Common myeloid progenitor, CD34-positive (primary cell): Measurements from ENCODE around the gene C1orf115.

Source experiments
- CTCF ChIA-PET: fragments of 350-600 bp; sonication (Branson Sonifier 250); formaldehyde crosslinking; loops from one replicate; lab custom pipeline; 2021; ENCODE audit warnings: antibody characterized with exemption; lab: Charles Lee
- POLR2A ChIA-PET: fragments of 350-600 bp; sonication (Branson Sonifier 250); formaldehyde crosslinking; loops from one replicate; lab custom pipeline; 2021; ENCODE audit warnings: antibody characterized with exemption; lab: Charles Lee
- DNase-seq, 3 donors: peaks; one replicate each; pipeline versions ENCODE4 v3.0.0 to v3.0.0-alpha.2; 2013
- H3K27ac ChIP-seq, 2 experiments: 1 replicate in 1 of 2; 2 replicates in 1 of 2; pipeline ENCODE4 v1.7.0; 2013; ENCODE audit warnings: inconsistent platforms in 2 of 2, low read length in 2 of 2, mild to moderate bottlenecking in 2 of 2, low read depth in 1 of 2, moderate library complexity in 1 of 2; ENCODE audit not compliant: severe bottlenecking in 2 of 2, insufficient read depth in 1 of 2, poor library complexity in 1 of 2
- H3K27me3 ChIP-seq, 5 experiments: replicated peaks in 2 of 5; 1 replicate in 3 of 5; 2 replicates in 2 of 5; pipeline versions ENCODE4 v1.6.1 to v1.7.0; 2013; ENCODE audit warnings: low read length in 4 of 5, mild to moderate bottlenecking in 2 of 5, moderate library complexity in 2 of 5, inconsistent platforms in 1 of 5; ENCODE audit not compliant: insufficient read depth in 5 of 5, control insufficient read depth in 4 of 5
- H3K36me3 ChIP-seq, 4 experiments: 1 replicate in 2 of 4; 2 replicates in 2 of 4; pipeline versions ENCODE4 v1.6.1 to v1.7.0; 2013; ENCODE audit warnings: low read length in 3 of 4, control low read depth in 1 of 4, mild to moderate bottlenecking in 1 of 4; ENCODE audit not compliant: control insufficient read depth in 4 of 4, insufficient read depth in 4 of 4
- H3K4me1 ChIP-seq, 4 experiments: 1 replicate in 3 of 4; 2 replicates in 1 of 4; pipeline versions ENCODE4 v1.6.1 to v1.7.1; 2013; ENCODE audit warnings: low read length in 3 of 4, mild to moderate bottlenecking in 3 of 4, control low read depth in 1 of 4, inconsistent platforms in 1 of 4, moderate library complexity in 1 of 4; ENCODE audit not compliant: control insufficient read depth in 4 of 4, insufficient read depth in 4 of 4; ENCODE audit errors: control extremely low read depth in 1 of 4
- H3K4me3 ChIP-seq, 7 experiments: 1 replicate in 4 of 7; 2 replicates in 3 of 7; pipeline versions ENCODE4 v1.5.1 to v1.7.0; 2013; ENCODE audit warnings: mild to moderate bottlenecking in 7 of 7, low read length in 6 of 7, moderate library complexity in 6 of 7, inconsistent platforms in 2 of 7, low read depth in 2 of 7, control low read depth in 1 of 7; ENCODE audit not compliant: insufficient read depth in 4 of 7, control insufficient read depth in 1 of 7; ENCODE audit errors: extremely low read depth in 1 of 7
- H3K9me3 ChIP-seq, 5 experiments: 1 replicate in 4 of 5; 2 replicates in 1 of 5; pipeline versions ENCODE4 v1.6.1 to v1.7.1; 2013; ENCODE audit warnings: low read length in 4 of 5, mild to moderate bottlenecking in 2 of 5, inconsistent platforms in 1 of 5, low read depth in 1 of 5, moderate library complexity in 1 of 5; ENCODE audit not compliant: control insufficient read depth in 4 of 5, insufficient read depth in 2 of 5; ENCODE audit errors: control extremely low read depth in 1 of 5
- WGBS: methylation state at CpG from one replicate; pipeline ENCODE4 v1.1.5; 2013; ENCODE audit not compliant: insufficient coverage; 5-methylcytosine and 5-hydroxymethylcytosine counted together

The C1orf115 gene

DNA sequence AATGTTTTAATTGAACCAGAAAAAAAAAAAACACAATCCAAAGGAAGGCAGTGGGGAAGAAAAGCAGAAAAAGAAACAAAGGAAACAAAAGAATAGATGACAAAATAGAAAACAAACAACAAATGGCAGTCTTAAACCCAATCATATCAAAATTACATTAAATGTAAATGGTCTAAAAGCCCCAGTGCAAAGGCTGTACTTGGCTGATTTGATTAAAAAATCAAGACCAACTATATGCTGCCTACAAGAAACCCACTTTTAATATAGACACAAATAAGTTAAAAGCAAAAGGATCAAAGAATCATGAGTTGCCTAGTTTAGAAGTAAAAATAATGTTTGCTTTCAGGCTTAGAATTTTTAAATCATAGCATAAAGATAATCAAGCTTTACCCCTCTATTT lies 19.8 kb upstream of the C1orf115 start:
- Histone ChIP-seq H3K4me3 (no peak overlapping the region), H3K27me3 (peaks cover 0 to 2% (median 0%) of the 10 kb centered on the region in 5 experiments), H3K9me3 (peaks cover 0 to 8% (median 2%) of the 10 kb centered on the region in 5 experiments), H3K4me1 (no peaks in the 10 kb centered on the region), H3K36me3 (no peaks in the 10 kb centered on the region), H3K27ac (no peak overlapping the region)
- CTCF ChIA-PET = no interaction called here
- POLR2A ChIA-PET = no interaction called here
- no peak for DNase-seq

GRCh38 chr1:220673921-220674320 lies 16.2 kb upstream of the C1orf115 start:
- CTCF ChIA-PET = interaction anchor here (0.9 to 2.0 kb wide), 3 partner anchors 9 to 103 kb away, joined by 3 to 7 read pairs (median 4); no protein-coding TSS in a partner anchor
- POLR2A ChIA-PET = no interaction called here
- WGBS = 92% methylated on average over 1 of the region's 1 CpG

DNA sequence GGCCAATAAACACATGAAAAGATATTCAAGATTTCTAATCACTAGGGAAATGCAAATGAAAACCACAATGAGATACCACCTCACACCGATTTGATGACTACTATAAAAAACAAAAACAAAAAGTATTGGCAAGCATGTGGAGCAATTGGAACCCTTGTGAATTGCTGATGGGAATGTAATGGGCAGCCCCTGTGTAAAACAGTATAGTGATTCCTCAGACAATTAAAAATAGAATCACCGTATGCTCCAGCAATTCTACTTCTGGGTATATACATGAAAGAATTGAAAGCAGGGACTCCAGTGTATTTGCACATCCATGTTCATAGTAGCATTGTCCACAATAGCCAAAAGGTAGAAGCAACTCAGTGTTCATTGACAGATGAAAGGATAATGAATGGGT lies 12.9 kb upstream of the C1orf115 start:
- CTCF ChIA-PET = interaction anchor here (0.6 to 1.8 kb wide), 2 partner anchors 21 to 56 kb away, joined by 3 to 5 read pairs; no protein-coding TSS in a partner anchor
- no peaks in the 10 kb centered on the region for H3K36me3 ChIP-seq
- POLR2A ChIA-PET = no interaction called here
- DNase-seq = no peak
- WGBS = no CpG with 5 or more reads among the region's 2 CpGs
- no peak overlapping the region for H3K27ac ChIP-seq
- H3K4me1 ChIP-seq = peaks cover 0 to 1% (median 0%) of the 10 kb centered on the region in 4 experiments
- H3K9me3 ChIP-seq = no peaks in the 10 kb centered on the region
- no peak overlapping the region for H3K4me3 ChIP-seq
- peaks cover 0 to 2% (median 0%) of the 10 kb centered on the region in 5 experiments for H3K27me3 ChIP-seq

More at GRCh38 chr1:220673921-220674320, 16.2 kb upstream of the C1orf115 start:
- DNase-seq = no peak
- Histone ChIP-seq H3K4me1 (no peaks in the 10 kb centered on the region), H3K9me3 (peaks cover 0 to 8% (median 2%) of the 10 kb centered on the region in 5 experiments), H3K27me3 (peaks cover 0 to 2% (median 0%) of the 10 kb centered on the region in 5 experiments), H3K27ac (no peak overlapping the region), H3K36me3 (no peaks in the 10 kb centered on the region), H3K4me3 (no peak overlapping the region)

DNA sequence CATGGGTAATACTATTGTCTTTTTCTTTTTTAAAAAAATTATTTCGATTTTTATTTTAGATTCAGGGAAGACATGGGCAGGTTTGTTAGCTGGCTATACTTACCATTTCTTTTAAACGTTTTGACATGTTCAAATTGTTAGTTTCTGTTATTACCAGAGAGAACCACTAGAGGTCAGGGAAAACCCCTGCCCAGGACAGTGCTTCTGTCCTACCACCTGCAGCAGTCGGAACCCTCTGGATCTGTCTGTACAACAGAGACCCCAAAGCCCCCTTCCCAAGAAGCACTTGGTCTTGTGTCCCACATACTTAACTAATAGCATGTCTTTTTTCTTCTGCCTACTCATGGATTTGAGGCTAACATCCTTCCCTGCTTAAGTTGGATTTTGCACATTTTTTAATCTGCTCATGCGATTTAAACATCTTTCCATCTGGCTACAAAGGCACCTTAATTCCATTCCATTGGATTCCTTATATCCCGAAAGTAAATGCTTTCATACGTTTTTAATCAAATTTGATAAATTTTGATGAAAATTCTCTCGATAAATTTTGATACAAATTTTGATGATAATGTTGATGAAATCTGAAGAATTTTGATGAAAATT lies 10.0 kb upstream of the C1orf115 start:
- Histone ChIP-seq H3K27me3 (no peaks in the 10 kb centered on the region), H3K4me3 (no peak overlapping the region), H3K36me3 (no peaks in the 10 kb centered on the region), H3K27ac (no peak overlapping the region), H3K9me3 (no peaks in the 10 kb centered on the region), H3K4me1 (peaks cover 0 to 1% (median 0%) of the 10 kb centered on the region in 4 experiments)
- 31% methylated on average over 3 of the region's 7 CpGs for WGBS
- POLR2A ChIA-PET = no interaction called here
- DNase-seq = peak; percentile 39 to 63 (median 57)
- CTCF ChIA-PET = interaction anchor here (0.6 to 0.8 kb wide), 2 partner anchors 53 to 97 kb away, joined by 3 read pairs; no protein-coding TSS in a partner anchor

DNA sequence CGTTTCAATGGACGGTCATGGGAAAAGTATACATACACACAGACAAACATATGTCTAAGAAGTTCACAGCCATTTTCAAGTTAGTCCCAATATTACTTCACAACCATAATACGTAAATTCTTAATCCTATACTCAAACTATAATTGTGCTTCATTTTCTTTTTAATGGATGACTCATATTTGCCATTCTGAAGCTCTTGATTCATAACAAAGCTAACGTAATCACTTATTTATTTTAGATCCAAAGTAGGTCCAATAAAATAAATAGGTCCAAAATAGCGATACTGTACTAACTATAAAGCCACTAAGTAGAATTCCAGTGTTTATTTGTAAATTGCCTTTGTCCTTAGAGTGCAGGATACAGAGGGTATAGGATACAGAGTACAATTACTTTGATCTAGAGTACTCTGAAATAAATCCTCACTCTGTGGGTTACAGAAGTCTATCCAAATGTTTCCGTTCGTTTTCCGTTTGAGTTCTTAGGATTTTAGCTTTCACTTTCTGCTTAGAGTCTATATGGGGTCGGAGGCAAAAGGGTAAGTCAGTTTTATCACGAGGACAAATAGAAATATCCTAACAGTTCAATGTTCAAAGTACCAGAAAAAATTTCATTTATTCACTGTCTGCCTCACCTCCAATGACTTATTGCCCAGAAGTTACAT lies 8.8 kb upstream of the C1orf115 start:
- Histone ChIP-seq H3K4me1 (peaks cover 0 to 1% (median 0%) of the 10 kb centered on the region in 4 experiments), H3K9me3 (no peaks in the 10 kb centered on the region), H3K36me3 (no peaks in the 10 kb centered on the region), H3K27ac (no peak overlapping the region), H3K27me3 (no peaks in the 10 kb centered on the region), H3K4me3 (peak overlapping the region in 2 of 7 experiments; percentile 5 to 16)
- ChIA-PET CTCF (interaction anchor here (0.9 to 1.6 kb wide), 7 partner anchors 10 to 95 kb away, joined by 3 to 8 read pairs (median 4); no protein-coding TSS in a partner anchor), POLR2A (no interaction called here)
- peak in 2 of 3 donors; percentile 27 for DNase-seq
- 100% methylated on average over 3 of the region's 10 CpGs for WGBS

- Histone ChIP-seq H3K9me3 (no peaks in the 10 kb centered on the region), H3K4me3 (no peak overlapping the region), H3K27ac (no peak overlapping the region), H3K36me3 (no peaks in the 10 kb centered on the region), H3K27me3 (no peaks in the 10 kb centered on the region), H3K4me1 (peaks cover 0 to 1% (median 0%) of the 10 kb centered on the region in 4 experiments)
- ChIA-PET CTCF (interaction anchor here (1.0 kb wide), 1 partner anchor 92 kb away, joined by 5 read pairs; no protein-coding TSS in a partner anchor), POLR2A (interaction anchor here (0.5 kb wide), 1 partner anchor 8 kb away, joined by 3 read pairs; no protein-coding TSS in a partner anchor)
- WGBS = 96% methylated on average over 13 of the region's 17 CpGs
- DNase-seq = no peak
Measured at GRCh38 chr1:220682901-220683576, 7.1 kb upstream of the C1orf115 start.
